Measurements from ENCODE around the gene IL31.

IL31 gene

GRCh38 chr12:122155705-122156104 is 18.3 kb downstream of the IL31 start:
- Mint-ChIP-seq H3K4me1 (no peaks in the 10 kb centered on the region), H3K36me3 (no peaks in the 10 kb centered on the region), H3K27me3 (peaks cover 16% of the 10 kb centered on the region), H3K9me3 (no peaks in the 10 kb centered on the region), H3K4me3 (no peak overlapping the region), H3K27ac (no peak overlapping the region)
- no peak for DNase-seq
- CTCF ChIA-PET: interaction anchor here (0.6 kb wide), 1 partner anchor 9 kb away, joined by 3 read pairs; no protein-coding TSS in a partner anchor

DNA sequence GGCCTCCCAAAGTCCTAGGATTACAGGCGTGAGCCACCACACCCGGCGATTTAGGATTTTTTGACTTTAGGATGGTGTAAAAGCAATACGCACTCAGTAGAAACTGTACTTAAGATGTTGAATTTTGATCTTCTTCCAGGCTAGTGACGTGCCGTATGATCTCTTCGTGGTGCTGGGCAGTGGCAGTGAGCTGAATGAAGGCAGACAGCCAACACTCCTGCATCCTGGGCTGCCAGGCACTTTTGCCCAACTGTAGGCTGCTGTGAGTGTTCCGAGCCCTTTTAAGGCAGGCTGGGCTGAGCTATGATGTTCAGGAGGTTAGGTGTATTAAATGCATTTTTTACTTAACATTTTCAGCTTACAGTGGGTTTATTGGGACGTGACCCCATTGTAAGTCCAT is 21.3 kb downstream of the IL31 start:
- Mint-ChIP-seq H3K4me3 (no peak overlapping the region), H3K27me3 (peaks cover 30% of the 10 kb centered on the region), H3K4me1 (no peaks in the 10 kb centered on the region), H3K36me3 (no peaks in the 10 kb centered on the region), H3K27ac (no peak overlapping the region), H3K9me3 (no peaks in the 10 kb centered on the region)
- no peak for DNase-seq
- CTCF ChIA-PET: interaction anchor here (1.1 kb wide), 1 partner anchor 38 kb away, joined by 3 read pairs; no protein-coding TSS in a partner anchor

DNA sequence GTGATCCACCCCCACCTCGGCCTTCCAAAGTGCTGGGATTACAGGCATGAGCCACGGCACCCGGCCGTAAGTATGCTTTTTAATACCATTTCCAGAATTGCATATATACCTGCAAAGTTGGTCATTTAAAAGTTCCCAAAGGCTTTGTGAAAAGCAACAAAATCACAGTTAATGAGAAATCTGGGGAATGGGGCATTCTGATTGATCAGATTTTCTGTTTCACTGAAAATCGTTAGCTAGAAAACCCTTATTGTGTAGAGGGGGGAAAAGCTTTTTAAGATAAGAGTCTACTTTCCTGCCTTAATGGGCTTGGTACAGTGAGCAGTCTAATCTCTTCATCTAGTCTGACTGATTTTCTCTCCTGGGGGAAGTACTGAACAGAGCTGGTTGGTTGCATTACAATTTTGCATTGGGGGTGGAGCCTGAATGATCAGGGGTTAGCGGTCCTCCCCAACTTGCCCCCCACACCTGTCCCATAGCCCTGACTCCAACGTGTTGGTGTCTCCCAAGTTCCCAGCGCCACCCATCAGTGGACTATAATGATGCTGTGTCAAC is 23.8 kb downstream of the IL31 start:
- H3K27me3 Mint-ChIP-seq: peaks cover 30% of the 10 kb centered on the region
- DNase-seq: no peak
- CTCF ChIA-PET: interaction anchor here (0.7 kb wide), 1 partner anchor 13 kb away, joined by 4 read pairs; no protein-coding TSS in a partner anchor

GRCh38 chr12:122148657-122149056 is 25.4 kb downstream of the IL31 start:
- H3K4me3 Mint-ChIP-seq: no peak overlapping the region
- DNase-seq: no peak
- CTCF ChIA-PET: interaction anchor here (0.5 to 0.8 kb wide), 2 partner anchors 13 to 94 kb away, joined by 3 read pairs; no protein-coding TSS in a partner anchor
- peaks cover 5% of the 10 kb centered on the region for H3K36me3 Mint-ChIP-seq
- H3K9me3 Mint-ChIP-seq: no peaks in the 10 kb centered on the region
- H3K27ac Mint-ChIP-seq: no peak overlapping the region
- H3K27me3 Mint-ChIP-seq: peaks cover 26% of the 10 kb centered on the region
- H3K4me1 Mint-ChIP-seq: peaks cover 1% of the 10 kb centered on the region

More for the DNA sequence above, 23.8 kb downstream of the IL31 start:
- Mint-ChIP-seq H3K9me3 (no peaks in the 10 kb centered on the region), H3K27ac (no peak overlapping the region), H3K4me3 (no peak overlapping the region), H3K36me3 (no peaks in the 10 kb centered on the region), H3K4me1 (no peaks in the 10 kb centered on the region)

GRCh38 chr12:122147514-122148290 is 26.3 kb downstream of the IL31 start:
- Mint-ChIP-seq H3K27me3 (peaks cover 24% of the 10 kb centered on the region), H3K27ac (no peak overlapping the region), H3K4me3 (no peak overlapping the region), H3K9me3 (no peaks in the 10 kb centered on the region), H3K36me3 (peaks cover 9% of the 10 kb centered on the region), H3K4me1 (peaks cover 2% of the 10 kb centered on the region)
- DNase-seq: no peak
- CTCF ChIA-PET: interaction anchor here (0.6 to 1.2 kb wide), 3 partner anchors 8 to 93 kb away, joined by 3 to 4 read pairs (median 3); no protein-coding TSS in a partner anchor

- Mint-ChIP-seq H3K9me3 (no peaks in the 10 kb centered on the region), H3K36me3 (peaks cover 15% of the 10 kb centered on the region), H3K27me3 (peaks cover 13% of the 10 kb centered on the region), H3K4me1 (peaks cover 2% of the 10 kb centered on the region), H3K4me3 (no peak overlapping the region), H3K27ac (no peak overlapping the region)
- no peak for DNase-seq
- CTCF ChIA-PET: interaction anchor here (0.6 to 1.5 kb wide), 3 partner anchors 45 to 369 kb away, joined by 3 read pairs; no protein-coding TSS in a partner anchor
Observed at GRCh38 chr12:122145505-122146330, 28.3 kb downstream of the IL31 start.

DNA sequence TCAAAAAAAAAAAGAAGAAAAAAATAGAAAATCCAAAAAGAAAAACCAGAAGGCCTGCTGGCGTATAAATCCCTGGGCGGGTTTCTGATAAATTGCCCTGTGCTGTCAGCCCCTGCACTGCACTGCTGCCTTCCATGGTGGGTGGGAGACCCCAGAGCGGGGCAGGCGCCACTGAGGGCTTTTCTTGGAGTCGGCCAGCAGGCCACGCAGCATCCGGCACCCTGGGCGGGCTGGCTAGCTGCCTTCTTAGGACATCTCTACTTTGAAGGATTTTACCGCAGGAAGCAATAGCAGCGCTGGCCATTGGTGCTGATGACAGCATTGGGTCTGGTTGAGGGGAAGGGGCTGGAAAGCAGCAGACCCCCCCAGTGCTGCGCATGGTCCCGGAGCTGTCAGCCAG is 29.1 kb downstream of the IL31 start:
- Mint-ChIP-seq H3K27ac (no peak overlapping the region), H3K9me3 (no peaks in the 10 kb centered on the region)
- CTCF ChIA-PET: interaction anchor here (0.6 kb wide), 2 partner anchors 67 to 368 kb away, joined by 3 read pairs; no protein-coding TSS in a partner anchor

DNA sequence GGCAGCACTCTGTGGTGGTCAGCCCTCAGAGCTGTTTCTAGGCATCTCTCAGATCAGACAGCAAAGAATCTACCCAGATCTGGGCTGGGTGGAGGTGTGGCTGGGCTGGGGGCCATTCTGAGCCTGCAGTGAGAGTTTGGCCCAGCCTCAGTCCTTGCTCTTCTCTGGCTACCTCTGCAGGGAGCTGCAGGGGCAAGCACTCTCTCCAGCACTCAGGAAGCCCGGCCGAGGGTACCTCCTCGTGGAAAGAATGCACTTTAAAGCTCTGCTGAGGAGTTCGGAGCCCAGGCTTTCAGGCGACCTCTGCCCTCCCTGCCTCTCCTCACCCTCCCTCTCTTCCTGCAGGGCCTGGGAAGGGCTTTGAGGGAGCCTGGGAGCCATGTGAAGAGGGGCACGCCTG is 31.2 kb downstream of the IL31 start:
- no peak for DNase-seq
- Mint-ChIP-seq H3K27ac (peak overlapping the region; percentile 69), H3K4me1 (peaks cover 2% of the 10 kb centered on the region), H3K4me3 (no peak overlapping the region), H3K36me3 (peaks cover 26% of the 10 kb centered on the region), H3K27me3 (no peaks in the 10 kb centered on the region), H3K9me3 (no peaks in the 10 kb centered on the region)
- CTCF ChIA-PET: no interaction called here

More for the DNA sequence above, 29.1 kb downstream of the IL31 start:
- Mint-ChIP-seq H3K4me3 (no peak overlapping the region), H3K36me3 (peaks cover 18% of the 10 kb centered on the region), H3K4me1 (peaks cover 2% of the 10 kb centered on the region), H3K27me3 (peaks cover 13% of the 10 kb centered on the region)
- no peak for DNase-seq

GRCh38 chr12:122141911-122142725 is 31.9 kb downstream of the IL31 start:
- Mint-ChIP-seq H3K9me3 (no peaks in the 10 kb centered on the region), H3K4me3 (no peak overlapping the region), H3K27ac (no peak overlapping the region), H3K36me3 (peaks cover 26% of the 10 kb centered on the region), H3K27me3 (no peaks in the 10 kb centered on the region), H3K4me1 (peaks cover 2% of the 10 kb centered on the region)
- no peak for DNase-seq
- CTCF ChIA-PET: no interaction called here

- H3K27ac Mint-ChIP-seq: no peak overlapping the region
- H3K4me1 Mint-ChIP-seq: peaks cover 2% of the 10 kb centered on the region
- no peak for DNase-seq
- no peak overlapping the region for H3K4me3 Mint-ChIP-seq
- no peaks in the 10 kb centered on the region for H3K9me3 Mint-ChIP-seq
- CTCF ChIA-PET: no interaction called here
- H3K36me3 Mint-ChIP-seq: peaks cover 26% of the 10 kb centered on the region
- H3K27me3 Mint-ChIP-seq: no peaks in the 10 kb centered on the region
Observed at GRCh38 chr12:122140467-122141257, 33.4 kb downstream of the IL31 start.

GRCh38 chr12:122139941-122140340 is 34.1 kb downstream of the IL31 start:
- H3K27ac Mint-ChIP-seq: no peak overlapping the region
- H3K4me3 Mint-ChIP-seq: no peak overlapping the region
- H3K36me3 Mint-ChIP-seq: peaks cover 29% of the 10 kb centered on the region
- H3K9me3 Mint-ChIP-seq: no peaks in the 10 kb centered on the region
- no peak for DNase-seq
- CTCF ChIA-PET: no interaction called here
- H3K4me1 Mint-ChIP-seq: peaks cover 2% of the 10 kb centered on the region
- no peaks in the 10 kb centered on the region for H3K27me3 Mint-ChIP-seq

- Mint-ChIP-seq H3K4me3 (no peak overlapping the region), H3K9me3 (no peaks in the 10 kb centered on the region), H3K4me1 (peaks cover 2% of the 10 kb centered on the region), H3K36me3 (peaks cover 30% of the 10 kb centered on the region), H3K27ac (no peak overlapping the region), H3K27me3 (no peaks in the 10 kb centered on the region)
- CTCF ChIA-PET: interaction anchor here (2.0 kb wide), 1 partner anchor 85 kb away, joined by 7 read pairs; no protein-coding TSS in a partner anchor
- no peak for DNase-seq
Observed at GRCh38 chr12:122139266-122139665, 34.8 kb downstream of the IL31 start.

GRCh38 chr12:122138616-122139015 is 35.4 kb downstream of the IL31 start:
- no peak for DNase-seq
- CTCF ChIA-PET: interaction anchor here (0.6 to 2.0 kb wide), 2 partner anchors 83 to 84 kb away, joined by 3 to 7 read pairs; no protein-coding TSS in a partner anchor
- H3K27ac Mint-ChIP-seq: no peak overlapping the region
- H3K4me3 Mint-ChIP-seq: no peak overlapping the region
- no peaks in the 10 kb centered on the region for H3K27me3 Mint-ChIP-seq
- H3K36me3 Mint-ChIP-seq: peaks cover 30% of the 10 kb centered on the region
- no peaks in the 10 kb centered on the region for H3K4me1 Mint-ChIP-seq
- H3K9me3 Mint-ChIP-seq: no peaks in the 10 kb centered on the region
